ENCODE measurements around the gene NACC1. TPM values are rescaled to one million over a fixed set of nuclear protein-coding genes. Genes with fewer than 3 reads are reported as not detected.

NACC1 gene
- total and polyA plus RNA-seq, 3 experiments from 2014 or later, result 3.9 to 111 (median 89.9) TPM

- H3K4me3 Mint-ChIP-seq, result no peak overlapping the region
- Histone ChIP-seq H3K9me3 (ENCODE audit: low read length) (no peaks in the 10 kb centered on the region), H3K4me3 (ENCODE audit: low read length) (no peak overlapping the region), H3K4me1 (ENCODE audit: insufficient read depth, low read length) (peaks cover 40% of the 10 kb centered on the region), H3K27me3 (ENCODE audit: insufficient read depth, low read length, poor library complexity, severe bottlenecking) (peaks cover 17% of the 10 kb centered on the region), H3K27ac (ENCODE audit: low read depth, low read length) (no peak overlapping the region), H3K36me3 (ENCODE audit: insufficient read depth, low read length) (no peaks in the 10 kb centered on the region)
- H3K36me3 Mint-ChIP-seq, result no peaks in the 10 kb centered on the region
- ChIA-PET POLR2A (interaction anchor here (0.6 to 1.6 kb wide), 2 partner anchors 12 to 61 kb away, joined by 4 to 7 read pairs; no protein-coding TSS in a partner anchor), CTCF (interaction anchor here (0.9 to 4.9 kb wide), 14 partner anchors 10 to 212 kb away, joined by 3 to 71 read pairs (median 6); partner anchors contain the start of gene GCDH)
- H3K27ac Mint-ChIP-seq, result peak overlapping the region in 3 of 8 donors; percentile 4 to 88 (median 63)
- DNase-seq, result no peak
- H3K4me1 Mint-ChIP-seq, result peaks cover 23 to 46% (median 26%) of the 10 kb centered on the region in 3 donors
- peaks cover 0 to under 1% (median 0%) of the 10 kb centered on the region in 5 donors for H3K9me3 Mint-ChIP-seq
- peaks cover 23 to 28% of the 10 kb centered on the region in 2 donors for H3K27me3 Mint-ChIP-seq
Observed at GRCh38 chr19:13094771-13095392, 23.2 kb upstream of the NACC1 start.

GRCh38 chr19:13095393-13095784, 22.7 kb upstream of the NACC1 start:
- Histone ChIP-seq H3K27ac (ENCODE audit: low read depth, low read length) (no peak overlapping the region), H3K27me3 (ENCODE audit: insufficient read depth, low read length, poor library complexity, severe bottlenecking) (peaks cover 17% of the 10 kb centered on the region), H3K4me3 (ENCODE audit: low read length) (no peak overlapping the region), H3K36me3 (ENCODE audit: insufficient read depth, low read length) (no peaks in the 10 kb centered on the region), H3K4me1 (ENCODE audit: insufficient read depth, low read length) (peaks cover 45% of the 10 kb centered on the region), H3K9me3 (ENCODE audit: low read length) (no peaks in the 10 kb centered on the region)
- H3K27ac Mint-ChIP-seq, result no peak overlapping the region
- ChIA-PET CTCF (interaction anchor here (0.9 to 4.9 kb wide), 9 partner anchors 9 to 210 kb away, joined by 3 to 71 read pairs (median 12); no protein-coding TSS in a partner anchor), POLR2A (interaction anchor here (0.6 to 1.6 kb wide), 2 partner anchors 12 to 60 kb away, joined by 4 to 7 read pairs; no protein-coding TSS in a partner anchor)
- H3K4me1 Mint-ChIP-seq, result peaks cover 28 to 51% (median 31%) of the 10 kb centered on the region in 3 donors
- peak overlapping the region in 2 of 7 donors; percentile 71 to 74 for H3K4me3 Mint-ChIP-seq
- DNase-seq, result peak in 1 of 5 donors; percentile 56
- H3K27me3 Mint-ChIP-seq, result peaks cover 27 to 28% of the 10 kb centered on the region in 2 donors
- H3K9me3 Mint-ChIP-seq, result peaks cover 0 to 4% (median 0%) of the 10 kb centered on the region in 5 donors
- peaks cover 0 to 3% (median 0%) of the 10 kb centered on the region in 3 donors for H3K36me3 Mint-ChIP-seq

- Mint-ChIP-seq H3K36me3 (peaks cover 0 to 3% (median 0%) of the 10 kb centered on the region in 3 donors), H3K27ac (peak overlapping the region in 6 of 8 donors; percentile 7 to 90 (median 56)), H3K4me3 (peak overlapping the region; percentile 1 to 79 (median 67)), H3K4me1 (peaks cover 29 to 58% (median 33%) of the 10 kb centered on the region in 3 donors), H3K27me3 (peaks cover 27 to 28% of the 10 kb centered on the region in 2 donors), H3K9me3 (peaks cover 0 to 4% (median 0%) of the 10 kb centered on the region in 5 donors)
- peak overlapping the region; percentile 59 for H3K27ac ChIP-seq (ENCODE audit: low read depth, low read length)
- H3K4me3 ChIP-seq (ENCODE audit: low read length), result no peak overlapping the region
- POLR2A ChIA-PET, result interaction anchor here (0.5 to 1.6 kb wide), 2 partner anchors 49 to 60 kb away, joined by 4 to 5 read pairs; no protein-coding TSS in a partner anchor
- H3K9me3 ChIP-seq (ENCODE audit: low read length), result no peaks in the 10 kb centered on the region
- no peak for DNase-seq
- CTCF ChIA-PET, result interaction anchor here (1.1 to 4.9 kb wide), 5 partner anchors 9 to 211 kb away, joined by 3 to 71 read pairs (median 36); no protein-coding TSS in a partner anchor
- H3K27me3 ChIP-seq (ENCODE audit: insufficient read depth, low read length, poor library complexity, severe bottlenecking), result peaks cover 17% of the 10 kb centered on the region
- H3K36me3 ChIP-seq (ENCODE audit: insufficient read depth, low read length), result no peaks in the 10 kb centered on the region
- H3K4me1 ChIP-seq (ENCODE audit: insufficient read depth, low read length), result peaks cover 53% of the 10 kb centered on the region
Observed at GRCh38 chr19:13095934-13096927, 21.8 kb upstream of the NACC1 start.

GRCh38 chr19:13097033-13097462, 21.0 kb upstream of the NACC1 start:
- peak overlapping the region; percentile 59 for H3K27ac ChIP-seq (ENCODE audit: low read depth, low read length)
- peaks cover 17% of the 10 kb centered on the region for H3K27me3 ChIP-seq (ENCODE audit: insufficient read depth, low read length, poor library complexity, severe bottlenecking)
- DNase-seq, result no peak
- Mint-ChIP-seq H3K27me3 (peaks cover 27 to 28% of the 10 kb centered on the region in 2 donors), H3K4me3 (peak overlapping the region in 6 of 7 donors; percentile 36 to 79 (median 65)), H3K36me3 (peaks cover 0 to 3% (median 0%) of the 10 kb centered on the region in 3 donors), H3K27ac (peak overlapping the region in 6 of 8 donors; percentile 37 to 72 (median 69)), H3K9me3 (peaks cover 0 to 4% (median 0%) of the 10 kb centered on the region in 5 donors), H3K4me1 (peaks cover 36 to 66% (median 41%) of the 10 kb centered on the region in 3 donors)
- H3K4me3 ChIP-seq (ENCODE audit: low read length), result no peak overlapping the region
- ChIA-PET CTCF (interaction anchor here (4.2 to 4.3 kb wide), 2 partner anchors 36 to 132 kb away, joined by 36 to 45 read pairs; no protein-coding TSS in a partner anchor), POLR2A (interaction anchor here (0.6 kb wide), 1 partner anchor 151 kb away, joined by 4 read pairs; no protein-coding TSS in a partner anchor)
- H3K9me3 ChIP-seq (ENCODE audit: low read length), result no peaks in the 10 kb centered on the region
- H3K36me3 ChIP-seq (ENCODE audit: insufficient read depth, low read length), result no peaks in the 10 kb centered on the region
- peaks cover 61% of the 10 kb centered on the region for H3K4me1 ChIP-seq (ENCODE audit: insufficient read depth, low read length)

- CTCF ChIA-PET, result interaction anchor here (4.3 kb wide), 1 partner anchor 132 kb away, joined by 45 read pairs; no protein-coding TSS in a partner anchor
Observed at GRCh38 chr19:13097463-13098258, 20.4 kb upstream of the NACC1 start.

GRCh38 chr19:13098277-13099072, 19.6 kb upstream of the NACC1 start:
- Histone ChIP-seq H3K4me3 (ENCODE audit: low read length) (peak overlapping the region; percentile 60), H3K36me3 (ENCODE audit: insufficient read depth, low read length) (no peaks in the 10 kb centered on the region), H3K4me1 (ENCODE audit: insufficient read depth, low read length) (peaks cover 74% of the 10 kb centered on the region), H3K27ac (ENCODE audit: low read depth, low read length) (peak overlapping the region; percentile 82), H3K9me3 (ENCODE audit: low read length) (no peaks in the 10 kb centered on the region), H3K27me3 (ENCODE audit: insufficient read depth, low read length, poor library complexity, severe bottlenecking) (peaks cover 17% of the 10 kb centered on the region)
- CTCF ChIA-PET, result interaction anchor here (1.1 kb wide), 1 partner anchor 7 kb away, joined by 4 read pairs; no protein-coding TSS in a partner anchor
- peaks cover 0 to 4% (median 0%) of the 10 kb centered on the region in 5 donors for H3K9me3 Mint-ChIP-seq
- POLR2A ChIA-PET, result interaction anchor here (1.5 kb wide), 1 partner anchor 69 kb away, joined by 9 read pairs; no protein-coding TSS in a partner anchor
- H3K4me1 Mint-ChIP-seq, result peaks cover 44 to 77% (median 49%) of the 10 kb centered on the region in 3 donors
- H3K27ac Mint-ChIP-seq, result peak overlapping the region in 7 of 8 donors; percentile 8 to 89 (median 71)
- no peak for DNase-seq
- peak overlapping the region; percentile 65 to 85 (median 78) for H3K4me3 Mint-ChIP-seq
- H3K27me3 Mint-ChIP-seq, result peaks cover 27 to 28% of the 10 kb centered on the region in 2 donors
- H3K36me3 Mint-ChIP-seq, result peaks cover 0 to 3% (median 0%) of the 10 kb centered on the region in 3 donors

More at GRCh38 chr19:13097463-13098258, 20.4 kb upstream of the NACC1 start:
- Mint-ChIP-seq H3K27ac (peak overlapping the region in 2 of 8 donors; percentile 61 to 82), H3K9me3 (peaks cover 0 to 4% (median 0%) of the 10 kb centered on the region in 5 donors), H3K27me3 (peaks cover 27 to 28% of the 10 kb centered on the region in 2 donors), H3K36me3 (peaks cover 0 to 3% (median 0%) of the 10 kb centered on the region in 3 donors), H3K4me1 (peaks cover 39 to 71% (median 44%) of the 10 kb centered on the region in 3 donors), H3K4me3 (peak overlapping the region; percentile 12 to 79 (median 50))
- peak in 1 of 5 donors; percentile 55 for DNase-seq
- Histone ChIP-seq H3K36me3 (ENCODE audit: insufficient read depth, low read length) (no peaks in the 10 kb centered on the region), H3K27ac (ENCODE audit: low read depth, low read length) (peak overlapping the region; percentile 59), H3K9me3 (ENCODE audit: low read length) (no peaks in the 10 kb centered on the region), H3K4me1 (ENCODE audit: insufficient read depth, low read length) (peaks cover 66% of the 10 kb centered on the region), H3K27me3 (ENCODE audit: insufficient read depth, low read length, poor library complexity, severe bottlenecking) (peaks cover 17% of the 10 kb centered on the region), H3K4me3 (ENCODE audit: low read length) (no peak overlapping the region)
- POLR2A ChIA-PET, result interaction anchor here (0.6 kb wide), 1 partner anchor 151 kb away, joined by 4 read pairs; no protein-coding TSS in a partner anchor
